ENCODE data around the gene COMTD1. TPM values are rescaled to one million over a fixed set of nuclear protein-coding genes. Genes with fewer than 3 reads are reported as not detected.
A peak's percentile ranks its signal among the peaks of the same experiment; 100 is the strongest.

COMTD1 gene
- total RNA-seq, 1 experiment from 2014 or later: 20.5 TPM

GRCh38 chr10:75247797-75248196, 12.0 kb upstream of the COMTD1 start:
- Histone ChIP-seq H3K4me2 (peak overlapping the region; percentile 13), H4K20me1 (ENCODE audit: insufficient read depth) (no peaks in the 10 kb centered on the region), H3K4me3 (no peak overlapping the region), H3K36me3 (ENCODE audit: low read depth) (no peaks in the 10 kb centered on the region), H3K9me3 (ENCODE audit: insufficient read depth, low read depth) (peaks cover 4% of the 10 kb centered on the region; the same call in 1 of the 2 replicates), H3F3A (ENCODE audit: insufficient read depth, low read depth) (peaks cover 49% of the 10 kb centered on the region), H3K4me1 (replicated peaks; ENCODE audit: insufficient read depth) (peaks cover 90% of the 10 kb centered on the region), H3K27me3 (ENCODE audit: insufficient read depth, low read depth) (no peaks in the 10 kb centered on the region), H3K27ac (peak overlapping the region; percentile 96), H3K9me2 (ENCODE audit: insufficient read depth) (no peaks in the 10 kb centered on the region), H3K79me2 (ENCODE audit: low read depth) (no peaks in the 10 kb centered on the region), H2AFZ (no peak overlapping the region)
- ChIA-PET CTCF (no interaction called here), POLR2A (ENCODE audit: unreplicated experiment) (no interaction called here)
- no TSS peak for BruUV-seq (replicated peaks)
- no peak for TF ChIP-seq CTCF (conservative IDR thresholded peaks at IDR 0.05)
- no peak for TF ChIP-seq EZH2 (IDR thresholded peaks at IDR 0.05; ENCODE audit: low read depth)
- DNase-seq: no peak
- intact Hi-C loops (cut with micrococcal nuclease; ENCODE audit: unreplicated experiment): loop anchor here (10.0 kb wide), 1 partner anchor 107 kb away; no protein-coding TSS in a partner anchor

GRCh38 chr10:75246506-75246905, 10.7 kb upstream of the COMTD1 start:
- Histone ChIP-seq H2AFZ (no peak overlapping the region), H3K4me1 (replicated peaks; ENCODE audit: insufficient read depth) (peaks cover 85% of the 10 kb centered on the region), H3K27me3 (ENCODE audit: insufficient read depth, low read depth) (no peaks in the 10 kb centered on the region), H3K27ac (peak overlapping the region; percentile 96), H4K20me1 (ENCODE audit: insufficient read depth) (no peaks in the 10 kb centered on the region), H3K9me3 (ENCODE audit: insufficient read depth, low read depth) (no peaks in the 10 kb centered on the region), H3K36me3 (ENCODE audit: low read depth) (no peaks in the 10 kb centered on the region), H3K4me2 (peak overlapping the region; percentile 65), H3K9me2 (ENCODE audit: insufficient read depth) (no peaks in the 10 kb centered on the region), H3K79me2 (ENCODE audit: low read depth) (no peaks in the 10 kb centered on the region), H3F3A (ENCODE audit: insufficient read depth, low read depth) (peaks cover 48% of the 10 kb centered on the region), H3K4me3 (no peak overlapping the region)
- BruUV-seq (replicated peaks): no TSS peak
- ChIA-PET CTCF (interaction anchor here (1.0 kb wide), 1 partner anchor 49 kb away, joined by 4 read pairs; no protein-coding TSS in a partner anchor), POLR2A (ENCODE audit: unreplicated experiment) (interaction anchor here (0.6 kb wide), 1 partner anchor 805 kb away, joined by 6 read pairs; no protein-coding TSS in a partner anchor)
- no peak for TF ChIP-seq CTCF (conservative IDR thresholded peaks at IDR 0.05)
- TF ChIP-seq EZH2 (IDR thresholded peaks at IDR 0.05; ENCODE audit: low read depth): no peak
- peak in 1 of 2 experiments; percentile 32 for DNase-seq
- intact Hi-C loops (cut with micrococcal nuclease; ENCODE audit: unreplicated experiment): loop anchor here (10.0 kb wide), 1 partner anchor 108 kb away; no protein-coding TSS in a partner anchor

DNA sequence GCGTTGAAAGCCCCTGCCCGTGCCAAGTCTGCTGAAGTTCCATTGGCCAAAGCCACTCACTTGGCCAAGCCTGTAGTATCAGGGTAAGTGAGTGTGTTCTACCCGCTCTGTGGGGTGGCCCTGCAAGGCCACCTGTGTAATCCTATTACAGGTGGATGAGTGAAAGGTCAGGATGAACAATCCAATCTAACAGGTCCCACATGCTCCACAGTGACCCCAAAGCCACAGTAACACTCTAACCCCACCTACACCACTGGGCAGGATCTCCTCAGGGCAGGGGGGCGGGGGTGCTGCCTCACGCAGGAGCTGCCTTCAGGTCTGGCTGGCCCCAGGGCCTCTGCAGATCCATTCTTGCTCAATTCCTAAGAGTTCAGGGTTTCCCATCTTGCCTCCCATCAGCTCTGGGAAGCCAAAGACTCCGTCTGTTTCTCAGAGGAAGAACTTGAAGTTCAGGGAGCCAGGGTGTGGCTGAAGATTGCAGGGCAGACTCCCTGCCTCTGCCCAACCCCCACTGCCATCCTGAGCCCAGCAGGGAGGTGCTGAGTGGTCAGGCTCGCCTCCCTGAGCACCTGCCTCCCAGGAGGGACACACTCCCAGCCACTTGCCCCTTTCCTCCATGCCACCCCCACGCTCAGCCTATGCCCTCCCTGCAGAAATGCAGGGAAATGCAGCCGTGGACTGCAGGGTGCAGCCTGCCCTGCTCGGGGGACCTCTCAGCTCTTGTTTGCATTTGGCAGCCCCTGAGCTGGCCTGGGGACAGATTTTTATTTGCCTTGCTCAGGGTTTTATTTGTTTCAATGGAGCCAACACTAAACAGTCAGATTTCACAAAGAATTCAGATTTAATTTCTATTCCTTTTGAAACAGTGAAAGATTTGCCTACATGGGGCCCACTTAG, 9.8 kb upstream of the COMTD1 start:
- no TSS peak for BruUV-seq (replicated peaks)
- peaks cover 81% of the 10 kb centered on the region for H3K4me1 ChIP-seq (replicated peaks; ENCODE audit: insufficient read depth)
- CTCF ChIA-PET: interaction anchor here (1.0 to 1.3 kb wide), 2 partner anchors 10 to 50 kb away, joined by 4 to 5 read pairs; partner anchors contain the start of gene COMTD1

More for the DNA sequence above, 9.8 kb upstream of the COMTD1 start:
- peak; percentile 87 to 99 for DNase-seq
- no peaks in the 10 kb centered on the region for H4K20me1 ChIP-seq (ENCODE audit: insufficient read depth)
- intact Hi-C loops (cut with micrococcal nuclease; ENCODE audit: unreplicated experiment): loop anchor here (1.0 to 10.0 kb wide), 3 partner anchors 50 to 149 kb away; no protein-coding TSS in a partner anchor
- peaks cover 44% of the 10 kb centered on the region for H3F3A ChIP-seq (ENCODE audit: insufficient read depth, low read depth)
- H3K4me2 ChIP-seq: peak overlapping the region; percentile 65
- H3K27me3 ChIP-seq (ENCODE audit: insufficient read depth, low read depth): no peaks in the 10 kb centered on the region
- TF ChIP-seq EZH2 (IDR thresholded peaks at IDR 0.05; ENCODE audit: low read depth) (no peak), CTCF (conservative IDR thresholded peaks at IDR 0.05) (no peak)
- H2AFZ ChIP-seq: no peak overlapping the region
- H3K79me2 ChIP-seq (ENCODE audit: low read depth): no peaks in the 10 kb centered on the region
- no peak overlapping the region; the same call in 1 of the 2 replicates for H3K4me3 ChIP-seq
- H3K36me3 ChIP-seq (ENCODE audit: low read depth): no peaks in the 10 kb centered on the region
- H3K9me3 ChIP-seq (ENCODE audit: insufficient read depth, low read depth): no peaks in the 10 kb centered on the region
- H3K27ac ChIP-seq: peak overlapping the region; percentile 96
- POLR2A ChIA-PET (ENCODE audit: unreplicated experiment): interaction anchor here (0.6 kb wide), 1 partner anchor 804 kb away, joined by 6 read pairs; no protein-coding TSS in a partner anchor
- H3K9me2 ChIP-seq (ENCODE audit: insufficient read depth): no peaks in the 10 kb centered on the region

Data from PC-9 (cell line).